NCI-H1092 (cell line): ENCODE results near the gene TRAPPC3.
A peak's percentile ranks its signal among the peaks of the same experiment; 100 is the strongest.

Source experiments
- DNase-seq: peaks from one replicate; lab custom pipeline; 2025; lab: John Stamatoyannopoulos, UW

The TRAPPC3 gene

GRCh38 chr1:36153476-36153875, 4.2 kb upstream of the TRAPPC3 start:
- DNase-seq: no peak

GRCh38 chr1:36151845-36152203, 2.5 kb upstream of the TRAPPC3 start:
- no peak for DNase-seq

- no peak for DNase-seq
These were observed 2.0 kb upstream of the TRAPPC3 start for GRCh38 chr1:36151134-36151844.

- DNase-seq: peak; percentile 69
These were observed 1.2 kb upstream of the TRAPPC3 start for GRCh38 chr1:36150296-36151133.

GRCh38 chr1:36149973-36150295, 648 bp upstream of the TRAPPC3 start:
- DNase-seq: no peak

GRCh38 chr1:36148821-36149236, 457 bp downstream of the TRAPPC3 start:
- DNase-seq: no peak

- DNase-seq: no peak
These were observed 4.9 kb downstream of the TRAPPC3 start for GRCh38 chr1:36144413-36144812.

- DNase-seq: no peak
These were observed 5.9 kb downstream of the TRAPPC3 start for GRCh38 chr1:36143424-36143823.

- peak; percentile 33 for DNase-seq
These were observed 7.2 kb downstream of the TRAPPC3 start for GRCh38 chr1:36142121-36142520.

- no peak for DNase-seq
These were observed 9.8 kb downstream of the TRAPPC3 start for GRCh38 chr1:36139521-36139920.

- DNase-seq: peak; percentile 33
These were observed 11.5 kb downstream of the TRAPPC3 start for GRCh38 chr1:36137776-36138175.

GRCh38 chr1:36137226-36137625, 12.1 kb downstream of the TRAPPC3 start:
- DNase-seq: no peak

GRCh38 chr1:36136535-36136934, 12.8 kb downstream of the TRAPPC3 start:
- DNase-seq: no peak

GRCh38 chr1:36135796-36136195, 13.5 kb downstream of the TRAPPC3 start:
- DNase-seq: no peak

GRCh38 chr1:36135330-36135667, 14.0 kb downstream of the TRAPPC3 start:
- no peak for DNase-seq

GRCh38 chr1:36134505-36135329, 14.6 kb downstream of the TRAPPC3 start:
- peak; percentile 35 for DNase-seq

- DNase-seq: no peak
These were observed 15.3 kb downstream of the TRAPPC3 start for GRCh38 chr1:36134031-36134430.

GRCh38 chr1:36133484-36133883, 15.8 kb downstream of the TRAPPC3 start:
- DNase-seq: no peak

- no peak for DNase-seq
These were observed 17.3 kb downstream of the TRAPPC3 start for GRCh38 chr1:36132029-36132428.

GRCh38 chr1:36128905-36129206, 20.4 kb downstream of the TRAPPC3 start:
- no peak for DNase-seq

- no peak for DNase-seq
These were observed 21.0 kb downstream of the TRAPPC3 start for GRCh38 chr1:36128126-36128904.

GRCh38 chr1:36126797-36127500, 22.3 kb downstream of the TRAPPC3 start:
- DNase-seq: no peak
